ENCODE data around the gene LRRC36.
"Not testable (repeated sequence)": the region's sequence is repeated elsewhere in the genome, so short reads cannot be mapped to it uniquely, and the experiment has no call there.

The LRRC36 gene

DNA sequence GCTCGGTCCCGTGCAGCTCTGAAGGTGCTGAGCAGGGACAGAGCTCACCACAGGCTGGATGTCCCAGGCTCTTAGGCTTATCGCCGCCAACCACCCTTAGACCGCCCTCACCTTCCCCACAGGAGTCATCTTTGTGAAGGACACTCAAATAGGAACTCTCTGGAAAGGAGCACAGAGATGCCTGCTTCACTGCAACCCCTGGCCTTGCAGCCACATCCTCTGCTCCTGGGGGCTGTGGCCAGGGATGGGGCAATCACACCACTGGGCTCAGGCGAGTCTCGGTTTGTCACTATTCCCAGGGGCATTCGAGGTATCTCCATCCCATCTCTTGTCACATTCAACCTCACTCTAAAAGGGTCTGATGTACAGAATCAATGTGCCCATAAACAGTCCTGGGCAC lies 78.7 kb downstream of the LRRC36 start:
- DNase-seq (ENCODE audit: low read depth) = no peak

DNA sequence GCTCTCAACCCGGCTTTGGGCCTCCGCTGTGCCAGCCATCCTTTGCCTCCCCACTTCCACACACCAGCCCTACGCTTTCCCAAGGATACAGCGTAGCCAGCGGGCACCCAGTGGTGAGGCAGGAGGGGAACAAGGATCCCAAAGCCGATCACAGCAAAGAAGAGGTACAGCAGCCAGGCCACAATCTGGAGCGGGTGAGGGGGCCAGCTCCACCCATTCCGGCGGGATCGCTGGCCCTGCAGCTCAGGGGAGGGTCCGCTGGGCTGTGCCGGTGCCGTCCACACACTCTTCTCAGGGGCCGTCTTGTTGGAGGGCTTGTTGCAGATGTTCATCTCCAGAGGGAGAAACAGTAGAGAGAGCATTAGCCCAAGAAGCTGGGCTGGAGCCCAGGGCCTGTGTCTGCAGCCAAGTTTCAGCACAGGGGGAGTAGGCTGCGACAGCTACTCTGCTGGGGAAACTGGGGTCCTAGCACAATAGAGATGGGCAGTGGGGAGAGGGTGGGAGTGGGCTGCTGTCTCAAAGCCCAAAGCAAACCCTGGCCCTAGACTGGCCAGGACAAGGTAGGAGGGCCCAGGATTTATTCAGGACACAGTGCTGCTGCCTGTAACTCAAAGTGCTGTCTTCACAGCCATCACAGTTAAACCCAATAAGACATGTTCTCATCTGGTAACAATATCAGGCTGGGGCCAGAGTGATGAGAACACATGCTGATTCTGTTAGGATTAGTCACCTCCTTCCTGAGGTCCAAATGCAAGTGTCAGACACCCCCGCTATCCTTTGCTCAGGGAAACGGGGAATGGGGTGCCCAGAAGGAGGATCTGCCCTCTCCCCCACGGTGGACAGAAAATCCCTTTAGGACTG lies 79.7 kb downstream of the LRRC36 start:
- DNase-seq (ENCODE audit: low read depth) = no peak

DNA sequence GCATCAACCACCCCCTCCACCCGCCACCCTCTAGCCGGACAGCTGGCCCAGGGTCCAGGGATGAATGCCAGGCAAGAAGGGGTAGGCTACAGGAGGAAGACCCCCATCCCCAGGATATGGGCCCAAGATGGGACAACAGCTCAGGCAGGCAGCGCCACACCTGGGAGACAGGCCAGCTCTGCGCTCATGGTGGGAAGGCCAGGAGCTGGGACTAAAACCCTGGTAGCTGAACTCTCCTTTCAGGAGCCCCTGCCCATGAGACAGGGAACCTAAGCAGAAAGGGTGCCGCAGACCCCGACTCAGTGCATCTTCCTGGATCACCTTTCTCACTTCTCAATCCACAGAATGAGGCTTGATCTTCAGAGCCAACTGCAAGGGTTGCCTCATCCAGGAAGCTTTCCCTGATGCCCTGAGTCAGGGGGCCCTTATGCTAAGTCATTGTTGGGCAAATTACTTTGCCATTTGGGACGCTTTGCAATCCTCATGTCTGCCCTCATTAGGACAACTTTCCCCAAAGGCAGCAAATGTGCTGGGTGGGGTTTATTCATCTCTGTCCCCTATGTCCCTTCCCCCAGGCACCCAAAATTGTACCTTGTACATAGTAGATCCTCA lies 80.7 kb downstream of the LRRC36 start:
- DNase-seq (ENCODE audit: low read depth) = no peak

DNA sequence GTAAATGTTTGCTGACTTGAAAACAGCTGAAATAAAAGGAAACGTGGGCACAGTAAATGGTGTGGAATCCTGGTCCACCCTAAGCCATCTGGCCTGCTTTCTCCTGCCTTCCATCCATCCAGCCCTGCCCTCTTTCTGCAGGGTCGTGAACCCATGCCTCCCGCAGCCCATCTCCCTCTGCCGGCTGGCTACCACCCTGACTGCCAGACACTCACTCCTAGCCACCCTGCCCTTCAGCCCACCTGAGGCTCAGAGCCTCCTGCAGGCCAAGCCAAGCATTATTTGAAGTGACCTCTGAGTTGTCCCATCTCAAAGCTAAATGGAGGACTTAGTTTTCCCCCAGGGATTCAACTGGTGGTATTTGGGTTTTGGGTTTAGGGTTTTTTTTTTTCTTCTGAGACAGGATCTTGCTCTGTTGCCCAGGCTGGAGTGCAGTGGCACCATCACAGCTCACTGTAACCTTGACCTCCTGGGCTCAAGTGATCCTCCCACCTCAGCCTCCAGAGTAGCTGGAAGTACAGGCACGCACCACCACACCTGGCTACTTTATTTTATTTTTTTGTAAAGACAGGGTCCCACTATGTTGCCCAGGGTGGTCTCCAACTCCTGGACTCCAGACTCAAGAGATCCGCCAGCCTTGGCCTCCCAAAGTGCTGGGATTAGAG lies 81.3 kb downstream of the LRRC36 start:
- DNase-seq (ENCODE audit: low read depth) = no peak

DNA sequence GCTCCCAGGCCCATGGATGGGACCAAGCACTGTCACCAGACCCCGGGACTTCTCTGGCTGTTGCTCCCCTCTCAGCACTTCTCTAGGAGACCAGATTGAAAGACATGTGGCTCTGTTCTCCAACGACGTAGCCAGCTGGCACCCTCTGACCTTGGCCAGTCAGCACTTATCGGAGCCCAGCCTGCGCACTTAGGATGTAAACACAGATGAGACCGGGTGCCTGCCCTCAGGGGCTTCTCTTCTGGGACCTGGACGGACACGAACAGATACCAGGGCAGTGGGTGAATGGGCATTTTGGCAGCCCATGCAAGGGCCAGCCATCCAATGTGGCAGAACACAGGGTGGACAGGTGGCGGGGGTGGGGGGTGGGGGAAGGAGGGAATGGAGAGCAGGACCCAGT lies 83.0 kb downstream of the LRRC36 start:
- DNase-seq (ENCODE audit: low read depth) = no peak

DNA sequence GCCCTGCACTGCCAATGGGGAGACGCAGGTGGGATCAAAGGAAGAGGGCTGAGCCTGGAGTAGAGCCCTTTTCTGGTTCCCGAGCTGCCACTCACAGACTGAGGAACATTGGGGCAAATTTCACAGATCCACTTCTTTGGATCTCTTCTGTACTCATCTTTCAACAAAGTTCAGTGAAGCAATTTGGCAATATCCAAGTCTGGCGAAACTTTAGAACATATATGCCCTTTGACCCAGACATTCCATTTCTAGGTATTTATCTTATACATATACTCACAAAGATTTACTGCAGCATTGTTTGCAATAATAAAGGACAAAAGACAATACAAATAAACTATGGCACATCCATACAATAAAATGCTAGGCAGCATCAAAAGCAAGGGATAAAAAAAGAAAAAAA lies 84.7 kb downstream of the LRRC36 start:
- no peak for DNase-seq (ENCODE audit: low read depth)

DNA sequence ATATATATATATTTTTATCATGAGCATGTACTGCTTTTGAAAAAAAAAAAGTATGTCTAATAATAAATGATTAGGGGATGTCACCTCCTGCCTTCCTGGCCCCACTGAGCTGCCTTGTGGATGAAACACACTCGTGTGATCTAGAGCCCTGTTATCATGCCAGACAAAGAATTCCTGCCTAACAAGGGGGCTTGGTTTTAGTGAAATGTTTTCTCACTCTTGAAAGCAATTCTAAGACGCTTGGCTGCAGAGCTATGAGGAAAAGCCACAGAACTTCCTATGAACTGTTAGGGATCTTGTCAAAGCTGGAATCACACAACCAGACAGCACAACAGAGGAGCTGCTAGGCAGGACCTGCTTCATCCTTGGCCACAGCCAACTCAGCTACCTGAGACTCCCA lies 85.7 kb downstream of the LRRC36 start:
- DNase-seq (ENCODE audit: low read depth) = no peak

DNA sequence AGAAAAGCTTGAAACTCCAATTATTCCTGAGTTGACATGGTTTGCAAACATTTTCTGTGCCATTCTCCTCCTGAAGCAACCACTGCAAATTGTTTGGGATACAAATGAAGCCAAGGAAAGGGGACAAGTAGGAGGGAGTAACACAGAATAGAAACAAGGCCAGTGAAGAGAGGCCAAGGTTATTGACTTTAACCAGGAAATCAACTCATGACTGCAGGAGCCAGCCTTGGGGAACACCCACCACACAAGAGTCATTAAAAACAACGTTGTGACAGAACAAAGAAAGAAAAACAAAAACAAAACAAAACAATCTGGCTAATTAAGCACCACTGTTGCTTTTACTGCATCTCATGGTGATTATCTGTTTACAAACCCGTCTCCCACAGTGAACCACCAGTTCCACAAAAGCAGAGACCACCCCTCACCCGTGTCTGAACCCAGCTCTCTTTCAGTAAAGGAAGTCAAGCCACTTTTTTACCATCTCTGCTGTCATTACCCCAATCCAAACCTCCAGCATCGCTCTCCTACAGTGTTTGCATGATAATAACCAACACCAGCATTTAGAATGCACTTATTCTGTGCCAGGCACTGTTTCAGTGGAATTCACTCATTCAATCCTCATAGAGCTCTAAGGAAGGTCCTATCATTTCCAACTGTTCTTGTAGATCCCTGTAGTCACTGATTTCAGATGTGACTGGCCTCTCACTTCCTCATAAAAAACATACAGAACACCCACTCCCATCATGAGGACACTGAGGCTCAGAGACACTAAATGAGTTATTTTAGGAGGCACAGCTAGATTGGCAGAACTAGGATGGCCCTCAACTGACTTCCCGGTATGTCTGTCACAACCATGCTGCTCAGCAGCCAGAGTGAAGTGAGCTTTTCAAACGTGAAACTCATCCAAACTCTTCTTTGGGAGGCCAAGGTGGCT lies 87.6 kb downstream of the LRRC36 start:
- DNase-seq (ENCODE audit: low read depth) = no peak

DNA sequence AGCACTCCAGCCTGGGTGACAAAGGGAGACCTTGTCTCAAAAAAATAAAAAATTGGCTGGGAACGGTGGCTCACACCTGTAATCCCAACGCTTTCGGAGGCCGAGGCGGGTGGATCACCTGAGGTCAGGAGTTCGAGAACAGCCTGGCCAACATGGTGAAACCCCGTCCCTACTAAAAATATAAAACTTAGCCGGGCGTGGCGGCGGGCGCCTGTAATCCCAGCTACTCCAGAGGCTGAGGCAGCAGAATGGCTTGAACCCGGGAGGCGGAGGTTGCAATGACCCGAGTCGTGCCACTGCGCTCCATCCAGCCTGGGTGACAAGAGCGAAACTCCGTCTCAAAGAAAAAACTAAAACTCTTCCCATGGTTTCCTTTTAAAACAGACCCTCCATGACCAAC lies 88.8 kb downstream of the LRRC36 start:
- not testable (repeated sequence) for DNase-seq (ENCODE audit: low read depth)

DNA sequence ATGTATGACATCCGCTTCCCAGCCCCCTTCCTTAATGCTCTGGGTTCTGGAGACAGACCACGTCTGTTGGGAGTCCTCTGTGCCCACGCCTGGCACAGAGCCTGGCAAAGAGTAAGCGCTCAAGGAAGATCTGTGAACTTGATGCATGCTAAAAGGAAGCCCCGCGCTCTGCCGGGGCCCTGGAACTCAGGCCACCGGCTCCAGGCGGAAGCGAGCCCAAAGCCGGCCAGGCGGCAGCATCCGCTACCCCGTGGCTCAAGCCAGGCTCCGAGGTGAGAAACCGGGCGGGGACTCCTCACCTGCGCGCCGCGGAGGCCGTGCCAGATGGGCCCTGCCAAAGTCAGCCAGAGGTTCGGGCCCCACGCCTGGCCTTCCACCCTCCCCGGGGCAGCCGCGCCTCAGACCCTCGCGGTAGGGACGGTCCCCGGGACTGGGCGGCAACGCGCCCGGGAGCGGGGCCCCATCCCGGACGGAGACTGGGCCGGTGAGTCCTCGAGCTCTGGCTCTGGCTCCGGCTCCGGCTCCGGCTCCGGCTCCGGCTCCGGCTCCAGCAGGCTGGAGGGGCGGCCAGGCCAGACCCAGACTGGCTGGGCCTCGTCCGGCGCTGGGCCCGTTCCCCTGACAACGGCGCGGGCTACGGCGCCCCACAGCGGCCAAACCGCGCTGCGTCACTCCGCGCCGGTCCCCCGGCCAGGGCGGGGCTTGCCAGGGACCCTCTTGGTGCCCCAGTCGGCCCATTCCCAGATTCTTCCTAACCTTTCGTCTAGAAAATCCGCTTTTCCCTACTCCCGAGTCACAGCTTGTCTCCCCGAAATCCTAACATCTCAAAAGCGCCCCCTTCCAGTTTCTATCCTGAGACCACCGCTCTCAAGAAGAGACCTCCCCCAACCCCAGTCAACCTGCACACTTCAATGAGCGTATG lies 89.5 kb downstream of the LRRC36 start, which contains the start of gene ZDHHC1:
Gene ZDHHC1 (minus strand): TSS at position 606 of the 922 bp plus-strand sequence. CDS start 8,702 bp downstream, outside the sequence.
- no peak for DNase-seq (ENCODE audit: low read depth)

DNA sequence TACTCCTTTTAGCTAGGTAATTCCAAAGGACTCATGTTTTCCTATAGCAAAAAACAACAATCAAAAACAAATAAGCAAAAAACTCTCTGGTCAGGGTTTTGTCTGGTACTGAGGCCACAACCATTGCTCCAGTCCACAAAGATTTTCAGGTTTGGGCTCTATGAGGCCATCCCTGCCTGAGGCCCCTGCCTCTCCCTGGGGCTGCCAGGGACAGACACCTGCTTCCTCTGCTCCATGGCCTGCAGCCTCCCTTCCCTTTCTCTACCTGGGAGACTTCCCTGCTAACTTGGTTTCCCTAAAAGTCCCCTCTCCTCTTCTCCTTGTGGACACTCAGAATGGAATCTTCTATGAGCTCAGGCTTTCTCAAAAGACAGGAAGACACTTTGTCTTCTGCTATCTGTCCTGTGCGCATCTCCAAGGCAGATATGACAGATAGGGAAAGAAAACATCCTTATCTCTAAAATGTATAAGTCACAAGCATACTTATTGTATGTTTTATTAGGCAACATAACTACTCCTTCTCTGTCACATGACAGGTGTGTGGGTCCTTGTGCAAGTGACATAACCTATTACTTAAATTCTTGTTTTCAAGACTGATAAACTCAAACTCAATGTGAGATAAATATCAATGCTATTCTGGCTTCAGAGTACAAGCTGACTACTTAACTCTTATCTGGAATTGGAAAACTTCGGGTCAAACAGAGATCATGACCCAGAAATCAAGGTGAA lies 90.9 kb downstream of the LRRC36 start:
- DNase-seq (ENCODE audit: low read depth) = no peak

DNA sequence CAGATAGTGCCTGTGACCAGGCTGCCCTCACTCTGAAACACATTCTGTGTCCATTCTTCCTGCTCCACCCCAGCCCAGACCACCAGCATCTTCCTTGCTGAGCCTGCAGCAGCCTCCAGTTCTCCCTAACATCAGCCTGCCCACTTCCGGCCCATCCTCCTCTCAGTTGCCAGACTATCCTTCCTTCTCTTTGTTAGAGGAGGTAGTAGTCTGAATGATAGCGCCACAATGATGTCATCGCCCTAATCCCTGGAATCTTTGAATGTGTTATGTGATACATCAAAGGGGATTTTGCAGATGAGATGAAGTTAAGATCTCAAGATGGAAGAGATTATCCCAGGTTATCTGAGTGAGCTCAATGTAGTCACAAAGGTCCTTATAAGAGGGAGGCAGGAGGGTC lies 92.9 kb downstream of the LRRC36 start:
- DNase-seq (ENCODE audit: low read depth) = no peak

DNA sequence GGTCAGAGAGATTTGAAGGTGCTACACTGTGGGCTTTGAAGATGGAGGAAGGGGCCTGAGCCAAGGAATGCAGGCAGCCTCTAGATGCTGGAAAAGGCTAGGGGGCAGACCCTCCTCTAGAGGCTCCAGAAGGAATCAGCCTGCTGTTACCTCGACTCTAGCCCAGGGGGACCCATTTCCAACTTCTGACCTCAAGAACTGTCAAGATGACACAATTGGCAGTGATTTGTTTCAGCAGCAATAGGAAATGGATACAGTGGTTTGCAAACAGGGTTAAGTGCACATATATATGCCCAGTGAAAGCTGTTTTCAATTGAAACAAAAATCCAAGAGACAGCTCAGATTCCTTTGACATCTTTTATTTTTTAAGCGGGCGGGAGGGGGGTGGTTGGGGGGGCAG lies 93.3 kb downstream of the LRRC36 start:
- no peak for DNase-seq (ENCODE audit: low read depth)

DNA sequence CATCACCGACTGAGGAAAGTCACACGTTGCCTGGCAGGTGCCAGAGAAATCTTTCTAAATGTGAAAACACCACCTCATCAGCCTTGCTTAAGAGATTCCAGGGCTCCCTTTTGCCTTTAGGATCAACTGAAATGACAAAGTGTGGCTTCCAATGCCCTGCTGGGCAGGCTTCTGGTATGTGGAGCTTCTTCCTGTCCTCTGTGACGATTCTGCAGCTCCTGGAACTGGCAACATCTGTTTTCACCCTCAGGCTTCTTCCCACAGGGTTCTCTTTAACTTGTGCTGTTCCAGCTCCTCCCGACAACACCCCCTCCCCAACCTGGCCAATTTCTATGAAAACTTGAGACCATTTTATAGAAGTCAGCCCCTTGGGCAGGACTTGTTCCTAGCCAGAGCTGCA lies 94.4 kb downstream of the LRRC36 start:
- no peak for DNase-seq (ENCODE audit: low read depth)

DNA sequence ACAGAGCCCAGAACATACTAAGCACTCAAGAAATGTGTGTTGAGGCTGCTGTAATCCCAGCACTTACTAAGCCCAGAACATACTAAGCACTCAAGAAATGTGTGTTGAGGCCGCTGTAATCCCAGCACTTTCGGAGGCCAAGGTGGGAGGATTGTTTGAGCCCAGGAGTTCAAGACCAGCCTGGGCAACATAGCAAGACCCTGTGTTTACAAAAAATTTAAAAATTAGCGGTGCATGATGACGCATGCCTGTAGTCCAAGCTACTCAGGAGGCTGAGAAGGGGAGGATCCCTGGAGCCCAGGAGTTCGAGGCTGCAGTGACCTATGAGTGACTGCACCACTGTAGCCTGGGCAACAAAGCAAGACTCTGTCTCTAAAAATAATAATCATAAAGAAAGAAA lies 96.4 kb downstream of the LRRC36 start:
- DNase-seq (ENCODE audit: low read depth) = no peak

DNA sequence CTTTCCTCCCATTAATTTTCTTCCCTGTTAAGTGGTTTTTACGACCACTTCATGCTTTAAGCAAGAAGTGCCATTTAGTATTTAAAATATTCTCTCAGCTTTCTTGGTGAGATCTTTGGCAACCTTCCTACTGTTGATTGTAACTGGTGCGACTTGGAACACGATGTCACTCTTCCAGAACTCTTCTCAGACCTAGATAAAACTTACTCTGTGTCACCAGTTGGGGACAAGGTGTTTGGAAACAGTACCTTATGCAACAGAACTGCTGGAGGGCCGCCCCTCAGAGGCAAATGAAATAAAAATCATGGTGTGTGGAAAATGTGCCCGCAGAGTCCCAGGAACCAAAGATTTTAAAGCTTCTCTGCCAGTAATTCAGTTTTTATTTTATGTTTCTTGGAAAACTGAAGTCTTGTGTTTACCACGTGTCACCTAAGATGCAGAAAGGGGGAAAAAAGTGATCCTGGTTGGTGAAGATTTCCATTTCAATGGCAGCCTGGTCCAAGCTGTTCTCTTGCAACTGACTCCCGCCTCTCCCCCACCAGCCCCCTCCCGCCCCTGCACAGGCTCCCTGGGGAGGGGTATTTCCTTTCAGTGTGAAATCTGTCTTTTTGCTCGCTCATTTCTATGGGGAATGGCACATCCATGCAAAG lies 97.1 kb downstream of the LRRC36 start:
- DNase-seq (ENCODE audit: low read depth) = no peak

DNA sequence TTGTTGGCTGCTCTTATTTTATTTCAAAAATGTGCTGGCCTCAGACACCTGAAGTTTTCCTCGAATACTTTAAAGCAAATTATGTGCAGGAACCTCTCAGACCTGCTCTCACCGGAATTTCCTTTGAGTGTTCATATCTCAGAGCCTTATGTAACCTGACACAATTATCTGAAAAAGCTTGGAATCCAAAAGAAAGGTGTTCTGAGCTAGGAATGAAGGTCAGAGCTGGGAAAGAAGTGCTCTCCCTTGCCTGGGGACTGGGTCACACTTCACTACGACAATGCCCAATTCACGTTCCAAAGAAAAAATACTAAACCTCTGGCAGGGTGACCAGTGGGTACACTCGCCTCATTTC lies 97.6 kb downstream of the LRRC36 start:
- no peak for DNase-seq (ENCODE audit: low read depth)

DNA sequence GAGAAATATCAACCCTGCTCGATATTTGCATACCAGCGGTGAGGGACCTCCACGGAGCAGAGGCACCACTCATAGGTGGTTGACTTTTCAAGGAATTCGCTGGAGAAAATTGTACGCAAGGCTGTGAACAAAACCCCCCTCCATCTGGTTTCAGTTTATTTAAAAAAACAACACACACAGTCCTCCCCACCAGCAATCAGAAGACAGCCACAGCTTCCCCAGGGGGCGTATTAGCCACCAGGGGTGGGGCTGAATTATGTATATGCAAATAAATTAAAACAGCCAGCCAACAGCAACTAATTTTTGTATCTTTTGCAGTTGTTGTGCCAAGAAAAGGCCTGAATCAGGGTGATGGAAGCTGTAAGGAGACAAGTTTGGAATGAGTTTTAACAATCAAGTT lies 98.4 kb downstream of the LRRC36 start:
- DNase-seq (ENCODE audit: low read depth) = no peak

DNA sequence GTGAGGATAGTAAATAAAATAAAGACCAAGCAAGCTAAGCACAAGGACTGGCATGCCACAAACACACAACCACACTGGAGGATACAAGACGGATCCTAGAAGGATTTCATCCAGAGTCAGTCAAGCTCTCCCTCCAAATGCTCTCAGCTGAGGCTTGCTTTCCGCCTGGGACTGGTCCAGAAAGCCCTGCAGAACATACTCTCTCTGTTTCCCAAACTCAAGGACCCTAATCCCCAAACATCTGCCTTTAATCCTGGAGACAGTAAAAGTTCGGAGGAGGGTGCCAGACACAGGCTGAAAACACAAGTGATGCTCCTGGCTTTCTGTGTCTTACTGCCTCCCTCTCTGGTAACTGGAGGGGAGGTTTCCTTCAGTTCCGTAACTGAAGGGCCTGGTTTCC lies 99.0 kb downstream of the LRRC36 start:
- DNase-seq (ENCODE audit: low read depth) = no peak

DNA sequence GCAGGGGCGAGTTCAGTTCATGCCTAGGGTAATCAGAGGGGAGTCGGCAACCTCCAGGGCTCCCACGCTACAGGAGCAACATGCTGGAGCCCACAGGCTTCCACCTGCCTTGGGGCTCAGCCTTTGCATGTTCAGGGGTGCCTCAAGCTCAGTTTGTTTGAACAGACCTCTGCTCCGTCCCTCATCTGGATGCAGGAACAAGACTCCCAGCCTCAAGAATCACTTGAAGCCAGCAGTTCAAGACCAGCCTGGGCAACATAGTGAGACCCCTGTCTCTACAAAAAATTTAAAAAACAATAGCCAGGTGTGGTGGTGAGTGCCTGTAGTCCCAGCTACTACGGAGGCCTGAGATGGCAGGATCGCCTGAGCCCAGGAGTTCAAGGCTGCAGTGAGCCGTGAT lies 99.4 kb downstream of the LRRC36 start:
- no peak for DNase-seq (ENCODE audit: low read depth)

All from stimulated activated CD4-positive, alpha-beta T cell treated with anti-CD3 and anti-CD28 coated beads, Interleukin-2, amount 100 ng/mL, for 4 hours (primary cell).